Kidney tubule cell (primary cell): ENCODE data around the gene FIZ1.
A peak's percentile ranks its signal among the peaks of the same experiment; 100 is the strongest.

ENCODE experiments used
- DNase-seq: peaks from one replicate; pipeline ENCODE4 v3.0.0-alpha.2; 2018; ENCODE audit warnings: low spot score

FIZ1 gene

DNA sequence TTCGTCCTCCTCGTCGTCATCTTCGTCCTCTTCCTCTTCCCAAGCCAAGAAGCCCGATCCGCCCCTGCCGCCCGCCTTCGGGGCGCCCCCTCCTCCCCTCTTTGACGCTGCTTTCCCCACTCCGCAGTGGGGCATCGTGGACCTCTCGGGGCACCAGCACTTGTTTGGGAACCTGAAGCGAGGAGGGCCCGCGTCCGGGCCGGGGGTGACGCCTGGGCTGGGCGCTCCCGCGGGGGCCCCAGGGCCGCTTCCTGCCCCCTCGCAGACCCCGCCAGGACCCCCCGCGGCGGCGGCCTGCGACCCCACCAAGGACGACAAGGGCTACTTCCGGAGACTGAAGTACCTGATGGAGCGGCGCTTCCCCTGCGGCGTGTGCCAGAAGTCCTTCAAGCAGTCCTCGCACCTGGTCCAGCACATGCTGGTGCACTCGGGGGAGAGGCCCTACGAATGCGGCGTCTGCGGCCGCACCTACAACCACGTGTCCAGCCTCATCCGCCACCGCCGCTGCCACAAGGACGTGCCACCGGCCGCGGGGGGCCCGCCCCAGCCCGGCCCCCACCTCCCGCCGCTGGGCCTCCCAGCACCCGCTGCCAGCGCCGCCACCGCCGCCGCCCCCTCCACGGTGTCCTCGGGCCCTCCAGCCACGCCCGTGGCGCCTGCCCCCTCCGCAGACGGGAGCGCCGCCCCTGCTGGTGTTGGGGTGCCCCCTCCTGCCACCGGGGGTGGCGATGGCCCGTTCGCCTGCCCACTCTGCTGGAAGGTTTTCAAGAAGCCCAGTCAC is 14.8 kb upstream of the FIZ1 start:
- no peak for DNase-seq

DNA sequence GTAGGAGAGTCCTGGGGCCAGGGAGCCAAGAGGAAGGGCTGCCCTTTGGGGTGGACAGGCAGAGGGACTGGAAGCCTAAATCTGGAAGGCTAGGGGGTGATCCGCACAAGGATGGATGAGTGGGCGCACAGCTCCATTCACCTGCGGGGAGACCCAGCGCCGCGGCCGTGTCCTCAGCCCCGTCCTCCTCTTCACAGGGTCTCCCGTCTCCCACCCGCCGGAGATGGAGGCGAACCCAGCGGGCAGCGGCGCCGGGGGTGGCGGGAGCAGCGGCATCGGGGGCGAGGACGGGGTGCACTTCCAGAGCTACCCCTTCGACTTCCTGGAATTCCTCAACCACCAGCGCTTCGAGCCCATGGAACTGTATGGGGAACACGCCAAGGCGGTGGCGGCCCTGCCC is 14.1 kb upstream of the FIZ1 start:
- no peak for DNase-seq

DNA sequence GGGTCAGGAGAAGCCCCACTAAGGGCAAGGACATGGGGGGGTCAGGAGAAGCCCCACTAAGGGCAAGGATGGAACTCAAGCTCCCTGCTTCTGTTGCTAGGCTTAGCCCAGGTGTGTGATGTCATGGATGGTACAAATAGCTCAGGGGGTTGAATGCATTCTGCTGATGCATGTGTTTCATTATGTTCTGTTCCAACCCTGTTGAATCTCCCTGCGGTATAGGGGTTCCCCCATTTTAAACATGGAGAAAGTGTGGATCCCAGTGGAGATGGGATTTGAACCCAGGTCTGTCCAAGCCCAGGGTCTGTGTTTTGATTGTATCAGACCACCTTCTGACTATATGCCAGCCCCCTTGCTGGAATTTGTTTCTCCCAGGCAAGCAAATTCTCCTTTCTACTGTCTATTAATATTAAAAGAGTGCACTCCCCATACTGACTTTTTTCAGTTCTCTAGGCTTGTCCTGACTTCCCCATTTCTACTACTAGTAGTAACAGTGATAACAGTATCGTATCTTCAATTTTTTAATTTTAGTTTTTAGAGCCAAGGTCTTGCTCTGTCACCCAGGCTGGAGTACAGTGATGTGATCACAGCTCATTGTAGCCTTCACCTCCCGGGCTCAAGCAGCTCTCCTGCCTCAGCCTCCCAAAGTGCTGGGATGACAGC is 12.8 kb upstream of the FIZ1 start:
- no peak for DNase-seq

DNA sequence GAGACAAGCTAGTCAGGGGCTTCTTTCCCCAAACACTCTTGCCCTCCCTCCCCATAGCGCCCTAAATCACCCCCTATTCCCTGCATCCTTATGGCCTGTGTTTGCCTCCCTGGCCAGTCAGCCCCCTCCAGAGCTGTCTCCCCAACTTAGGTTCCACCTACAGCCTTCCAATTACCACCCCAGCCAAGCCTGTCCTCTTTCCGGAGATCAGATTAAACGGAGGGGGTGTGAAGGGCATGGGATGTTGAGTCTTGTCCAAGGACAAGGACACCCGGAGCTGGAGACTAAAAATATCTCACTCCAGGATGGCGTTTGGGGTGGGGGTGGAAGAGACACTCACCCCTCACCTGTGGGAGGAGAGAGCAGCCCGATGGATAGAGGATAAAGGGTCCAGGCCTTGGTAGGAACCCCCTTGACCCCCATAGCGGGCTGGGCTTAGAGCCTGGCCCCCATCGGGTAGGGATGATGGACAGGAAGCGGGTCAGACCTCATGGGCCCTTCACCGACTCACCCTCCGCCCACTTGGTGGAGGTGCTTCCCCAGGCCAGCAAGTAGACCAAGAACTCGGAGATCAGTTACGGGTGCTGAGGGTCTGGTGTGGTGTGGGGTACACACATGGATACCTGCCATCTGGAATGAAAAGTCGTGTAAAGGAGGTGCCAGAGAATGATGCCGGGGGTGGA is 12.1 kb upstream of the FIZ1 start:
- no peak for DNase-seq

DNA sequence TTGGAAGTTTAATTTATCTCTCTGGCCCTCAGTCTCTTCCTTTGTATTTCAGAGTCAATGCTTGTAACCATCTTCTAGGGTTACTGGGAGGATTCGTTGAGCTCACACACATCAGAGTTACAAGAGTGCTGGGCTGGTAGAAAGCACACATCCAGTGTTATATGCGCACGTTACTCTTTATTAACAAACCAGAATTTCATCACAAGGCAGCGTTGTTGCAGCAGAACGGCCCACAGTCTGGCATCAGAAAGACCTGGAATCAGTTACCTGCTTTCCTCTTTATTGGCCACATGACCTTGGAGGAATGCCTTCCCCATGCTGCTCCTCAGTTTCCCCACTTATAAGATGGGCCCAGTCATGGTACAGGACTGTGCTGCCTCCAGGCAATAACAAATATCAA is 10.0 kb upstream of the FIZ1 start:
- no peak for DNase-seq

DNA sequence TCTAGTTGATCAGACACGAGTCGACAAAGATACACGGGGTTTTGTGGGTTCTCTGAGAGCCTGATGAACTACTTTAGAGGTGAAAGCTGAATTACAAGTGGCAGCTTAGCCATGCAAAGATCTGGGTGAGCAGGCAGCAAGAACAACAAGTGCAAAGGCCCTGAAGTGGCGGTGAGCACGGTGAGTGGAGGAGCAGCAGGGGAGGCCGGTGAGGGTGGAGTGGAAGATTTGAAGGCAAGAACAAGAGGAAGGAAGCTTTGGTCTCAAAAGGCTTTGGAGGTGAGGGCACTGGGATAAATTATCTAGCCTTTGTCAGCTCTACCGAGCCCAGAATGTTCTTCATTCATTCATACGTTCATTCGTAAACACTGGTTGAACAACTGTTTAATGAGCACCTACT is 7.5 kb upstream of the FIZ1 start:
- DNase-seq, result no peak

DNA sequence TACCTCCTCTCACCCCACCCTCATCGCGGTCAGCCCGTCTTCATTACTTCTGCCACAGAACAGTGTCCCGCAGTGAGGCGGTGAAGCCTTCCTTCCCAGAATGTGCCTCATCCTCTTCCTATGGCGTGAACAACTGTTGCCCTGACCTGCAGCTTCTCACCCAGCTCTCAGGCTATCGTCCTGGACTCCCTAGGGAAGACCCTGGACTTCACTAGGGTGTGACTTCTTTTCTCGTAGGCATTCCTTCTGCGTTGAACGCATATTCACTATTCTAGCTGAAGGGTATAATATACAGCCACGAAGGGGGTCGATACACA is 7.1 kb upstream of the FIZ1 start:
- no peak for DNase-seq

DNA sequence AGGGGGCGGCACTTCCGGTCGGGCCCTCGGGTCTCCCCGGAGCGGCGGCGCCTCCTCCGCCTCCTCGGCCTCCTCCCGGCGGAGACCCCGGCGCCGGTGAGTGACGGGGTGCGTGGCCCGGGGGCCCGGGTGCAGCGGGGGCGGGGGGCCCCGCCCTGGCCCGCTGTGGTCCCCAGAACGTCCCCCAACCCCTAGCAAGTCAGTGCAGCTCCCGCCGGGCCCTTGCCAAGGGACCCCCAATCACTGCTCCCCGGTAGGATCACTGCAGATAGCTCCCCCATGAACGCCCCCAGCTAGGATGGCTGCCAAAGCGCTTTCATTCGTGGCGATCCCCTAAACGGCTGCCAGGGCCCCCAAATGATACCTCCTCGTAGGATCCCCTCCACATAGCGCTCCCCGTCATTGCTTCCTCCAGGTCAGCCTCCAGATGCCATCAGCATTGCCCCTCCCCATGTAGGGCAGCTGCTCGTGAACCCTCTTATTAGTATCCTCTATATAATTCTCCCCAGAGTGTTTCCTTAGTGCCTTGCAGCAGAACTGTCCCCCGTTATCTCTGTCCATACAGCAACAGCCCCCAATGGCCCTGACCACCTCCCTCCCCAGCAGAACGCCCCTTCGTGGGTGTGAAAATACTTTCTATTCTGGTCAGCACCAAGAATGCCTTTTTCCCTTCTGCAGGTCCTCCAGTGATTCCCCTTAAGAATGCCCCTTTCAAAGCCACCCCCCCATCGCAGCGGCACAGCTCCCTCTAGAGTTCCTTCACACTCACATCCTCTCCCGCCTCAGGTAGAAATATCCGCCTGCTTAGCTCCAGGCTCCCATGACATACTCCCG is 6.5 kb upstream of the FIZ1 start, which contains the start of gene ZNF865:
Gene ZNF865, plus strand, starts transcription at position 11 of the 834 bp plus-strand sequence. CDS start 7,972 bp downstream, outside the sequence.
- peak; percentile 88 for DNase-seq

DNA sequence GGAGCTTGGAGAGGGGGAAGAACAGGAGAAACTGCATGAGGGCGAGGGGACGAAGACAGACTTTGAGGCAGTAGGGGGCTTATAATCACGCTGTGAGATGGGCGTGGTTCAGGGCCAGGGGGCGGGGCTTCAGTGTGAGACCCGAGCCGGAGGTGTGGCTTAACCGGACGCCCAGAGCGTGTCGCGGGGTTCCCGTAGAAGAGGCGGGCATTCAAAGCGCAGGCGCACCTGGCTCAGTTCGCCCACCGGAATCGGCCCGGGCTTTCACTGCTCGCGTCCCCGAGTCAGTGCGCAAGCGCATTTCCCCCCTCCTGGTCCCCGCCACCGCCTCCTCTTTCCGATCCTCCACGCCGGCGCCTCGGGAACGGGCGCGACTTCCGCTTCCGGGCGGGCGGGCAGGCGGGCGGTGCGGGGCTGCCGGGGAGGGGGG is 5.9 kb upstream of the FIZ1 start:
- peak; percentile 96 for DNase-seq

DNA sequence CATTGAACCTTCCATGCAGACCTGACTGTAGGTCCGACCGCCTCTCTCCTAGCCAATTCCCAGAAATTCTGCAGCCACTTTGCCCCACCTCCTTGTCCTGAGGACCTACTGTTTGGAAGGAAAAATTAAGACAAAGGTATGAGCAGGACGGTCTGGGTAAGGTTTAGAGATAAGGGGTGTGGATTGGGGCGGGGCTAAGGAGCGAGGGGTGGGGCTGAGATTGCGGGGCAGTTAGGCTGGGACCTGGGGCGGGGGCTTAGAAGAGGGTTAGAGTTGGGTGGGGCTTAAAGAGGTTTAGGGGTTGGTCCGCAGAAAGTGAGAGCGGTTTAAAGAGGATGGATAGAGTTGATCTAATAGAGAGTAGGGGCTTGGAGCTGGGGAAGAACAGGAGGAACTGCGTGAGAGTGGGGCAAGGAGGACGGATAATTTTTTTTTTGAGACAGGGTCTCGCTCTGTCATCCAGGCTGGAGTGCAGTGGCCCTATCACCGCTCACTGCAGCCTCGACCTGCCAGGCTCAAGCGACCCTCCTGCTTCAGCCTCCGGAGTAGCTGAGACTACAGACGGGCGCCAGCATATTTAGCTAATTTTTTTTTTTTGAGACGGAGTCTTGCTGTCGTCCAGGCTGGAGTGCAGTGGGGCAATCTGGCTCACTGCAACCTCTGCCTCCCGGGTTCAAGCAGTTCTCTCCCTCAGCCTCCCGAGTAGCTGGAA is 4.4 kb upstream of the FIZ1 start:
- DNase-seq, result no peak

DNA sequence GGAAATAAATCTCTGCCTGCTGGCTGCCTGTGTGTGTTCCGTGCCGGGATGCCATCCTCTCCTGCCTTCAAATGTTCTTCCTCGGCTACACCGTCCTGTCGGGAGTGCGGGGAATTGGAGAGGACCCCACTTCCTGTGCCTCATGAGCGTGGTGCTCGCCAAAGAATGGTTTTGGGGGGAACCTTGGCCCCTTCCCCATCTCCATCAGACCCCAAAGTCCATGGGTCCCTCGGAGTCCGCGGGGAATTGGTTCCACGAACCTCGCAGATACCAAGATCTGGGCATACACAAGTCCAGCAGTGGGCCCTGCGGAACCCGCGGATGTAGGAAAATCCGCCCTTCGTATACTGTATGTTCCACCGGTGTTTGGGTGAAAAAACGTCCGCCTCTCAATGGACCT is 3.8 kb upstream of the FIZ1 start:
- no peak for DNase-seq

DNA sequence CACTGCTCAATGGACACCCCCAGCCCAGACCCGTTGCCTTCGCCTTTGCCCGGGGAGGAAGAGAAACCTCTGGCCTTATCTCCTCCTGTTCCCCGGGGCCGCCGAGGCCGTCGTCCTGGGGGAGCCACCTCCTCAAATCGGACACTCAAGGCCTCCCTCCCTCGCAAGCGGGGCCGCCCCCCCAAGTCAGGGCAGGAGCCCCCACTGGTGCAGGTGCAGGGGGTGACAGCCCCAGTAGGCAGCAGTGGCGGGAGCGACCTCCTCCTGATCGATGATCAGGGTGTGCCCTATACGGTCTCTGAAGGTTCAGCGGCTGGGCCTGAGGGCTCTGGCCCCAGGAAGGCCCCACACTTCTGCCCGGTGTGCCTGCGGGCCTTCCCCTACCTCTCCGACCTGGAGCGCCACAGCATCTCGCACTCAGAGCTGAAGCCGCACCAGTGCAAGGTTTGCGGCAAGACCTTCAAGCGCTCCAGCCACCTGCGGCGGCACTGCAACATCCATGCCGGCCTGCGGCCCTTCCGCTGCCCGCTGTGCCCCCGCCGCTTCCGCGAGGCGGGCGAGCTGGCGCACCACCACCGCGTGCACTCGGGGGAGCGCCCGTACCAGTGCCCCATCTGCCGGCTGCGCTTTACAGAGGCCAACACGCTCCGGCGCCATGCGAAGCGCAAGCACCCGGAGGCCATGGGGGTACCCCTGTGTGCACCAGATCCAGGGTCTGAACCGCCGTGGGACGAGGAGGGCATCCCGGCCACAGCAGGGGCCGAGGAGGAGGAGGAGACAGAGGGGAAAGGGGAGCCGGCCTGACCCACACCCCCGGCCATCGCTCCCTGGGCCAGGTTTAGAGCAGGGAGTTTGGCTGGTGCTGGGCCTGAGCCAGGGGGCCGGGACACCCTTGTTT is 3.0 kb upstream of the FIZ1 start:
- no peak for DNase-seq

DNA sequence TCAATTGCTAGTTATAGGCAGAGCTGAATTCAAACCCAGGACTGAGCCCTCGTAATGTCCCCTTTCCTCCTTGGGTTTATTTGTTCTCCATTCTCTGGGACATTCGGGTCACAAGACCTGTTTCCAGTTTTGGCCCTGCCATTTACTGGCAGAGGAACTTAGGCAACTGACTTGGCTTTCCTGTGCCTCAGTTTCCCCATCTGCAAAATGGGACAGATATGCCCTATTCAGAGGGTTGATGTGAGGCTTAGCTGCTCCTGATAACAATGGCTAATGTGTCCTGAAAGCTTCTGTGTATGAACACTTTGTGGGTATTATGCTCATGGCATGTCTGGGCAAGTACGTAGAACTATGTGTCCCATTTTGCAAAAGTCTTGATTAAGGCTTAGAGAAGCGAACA is 1.8 kb upstream of the FIZ1 start:
- no peak for DNase-seq

DNA sequence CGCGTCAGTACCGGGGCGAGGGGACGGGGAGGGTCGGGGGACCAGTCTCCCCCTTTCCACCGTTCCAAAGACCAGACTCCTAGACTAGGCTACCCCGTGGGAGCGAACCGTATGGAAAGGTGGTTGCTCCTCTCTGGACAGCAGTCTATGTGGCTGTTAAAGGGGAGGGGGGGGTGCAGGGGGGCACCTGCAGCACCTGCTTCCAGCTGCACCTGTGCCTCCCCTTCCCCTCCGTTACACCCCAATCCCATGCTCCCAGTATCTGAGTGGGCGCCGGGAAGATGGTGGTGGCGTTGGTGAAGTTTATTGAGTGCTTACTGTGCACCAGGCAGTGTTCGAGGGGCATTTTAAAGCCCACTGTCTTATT is 1.3 kb upstream of the FIZ1 start:
- DNase-seq, result no peak

DNA sequence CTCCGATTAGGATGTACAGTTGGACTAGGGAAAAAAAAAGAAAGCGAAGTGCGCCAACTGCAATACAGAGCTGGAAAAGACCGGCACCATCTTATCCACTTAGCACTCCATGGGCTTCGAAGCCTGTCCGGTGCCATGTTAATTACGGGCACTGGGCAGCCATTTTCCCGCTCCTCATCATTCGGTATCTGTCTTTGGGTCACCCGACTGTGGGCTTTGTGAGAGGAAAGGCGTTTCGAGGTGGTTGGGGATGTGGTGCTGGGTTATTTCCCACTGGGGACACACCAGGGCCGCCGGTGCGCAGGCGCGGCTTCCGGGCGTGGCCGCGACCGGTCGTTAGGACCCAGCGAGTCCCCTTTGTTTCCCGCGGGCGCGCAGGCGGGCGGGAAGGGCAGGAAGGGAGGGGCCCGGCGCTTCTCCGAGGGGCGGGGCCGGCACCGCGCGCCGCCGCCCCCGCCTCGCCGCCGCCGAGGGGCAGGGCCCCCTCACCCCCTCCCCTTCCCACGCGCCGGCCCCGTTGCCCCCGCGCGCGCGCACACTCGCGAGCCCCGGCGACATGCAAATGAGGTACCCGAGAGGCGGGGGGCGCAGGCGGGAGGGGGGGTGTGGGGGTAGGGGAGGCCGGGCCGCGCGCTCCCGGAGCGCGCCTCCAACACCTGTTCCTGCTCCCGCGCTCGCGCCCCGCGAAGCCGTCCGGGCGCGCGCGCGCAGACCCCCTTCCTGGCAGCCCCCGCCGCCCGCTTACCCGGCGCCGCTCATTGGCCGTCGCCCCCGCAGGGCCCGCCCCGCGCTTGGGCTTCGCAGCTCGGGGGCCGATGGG is 735 bp upstream of the FIZ1 start, which contains the start of gene ZNF524:
Gene ZNF524, plus strand, starts transcription at position 447 of the 820 bp plus-strand sequence. CDS start 1,825 bp downstream, outside the sequence.
- peak; percentile 91 for DNase-seq

DNA sequence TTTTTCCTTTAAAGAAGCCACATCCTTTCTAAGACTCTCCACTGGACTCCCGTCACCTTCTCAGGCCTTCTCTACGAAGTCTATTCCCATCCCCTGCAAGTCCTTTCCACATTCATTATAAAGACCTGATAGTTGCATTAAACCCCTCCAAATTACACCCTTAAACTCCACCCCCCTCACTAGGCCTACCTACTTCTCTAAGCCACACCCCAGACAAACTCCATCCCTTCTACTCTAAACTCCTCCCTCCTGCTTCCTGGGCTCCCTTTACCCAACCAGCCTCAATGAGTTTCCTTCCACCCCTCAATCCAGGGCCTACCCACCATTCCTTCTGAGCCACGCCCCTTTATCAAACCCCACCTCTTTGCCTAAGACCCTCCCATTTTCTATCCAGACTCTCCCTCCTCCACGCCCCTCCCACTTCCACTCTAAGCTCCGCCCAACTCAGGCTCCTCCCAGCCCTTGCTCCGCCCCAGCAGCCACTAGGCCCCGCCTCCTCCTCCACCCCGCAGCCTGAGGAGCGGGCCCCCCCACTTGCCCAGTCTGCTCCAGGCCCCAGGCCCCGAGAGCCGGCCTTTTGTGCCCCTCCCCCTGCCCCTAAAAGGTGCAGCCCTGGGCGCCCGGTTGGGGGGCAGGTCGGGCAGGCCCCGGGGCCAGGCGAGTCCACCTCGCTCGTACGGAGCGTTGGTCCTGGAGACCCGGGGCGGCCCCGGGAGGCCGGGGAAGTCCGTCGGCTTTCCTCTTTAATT is 424 bp downstream of the FIZ1 start:
- peak; percentile 95 for DNase-seq

DNA sequence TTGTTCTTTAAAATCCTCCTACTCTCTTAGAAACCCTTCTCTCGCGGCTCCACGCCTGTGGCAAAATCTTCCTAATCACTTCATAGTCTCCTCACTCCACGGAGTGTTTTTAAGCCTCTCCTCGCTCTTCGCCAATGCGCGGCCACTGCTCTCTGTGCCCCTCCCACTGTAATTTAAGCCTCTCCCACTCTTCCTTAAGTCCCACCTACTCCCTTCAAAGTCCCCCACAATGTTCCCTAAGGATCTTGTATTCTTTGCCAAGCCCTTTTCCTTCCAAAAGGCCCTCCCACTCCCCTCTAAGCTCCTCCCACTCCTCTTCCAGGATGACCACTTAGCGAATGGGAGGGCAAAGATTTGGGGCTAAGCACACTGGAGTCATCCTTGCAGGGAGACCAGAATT is 1.3 kb downstream of the FIZ1 start:
- no peak for DNase-seq

DNA sequence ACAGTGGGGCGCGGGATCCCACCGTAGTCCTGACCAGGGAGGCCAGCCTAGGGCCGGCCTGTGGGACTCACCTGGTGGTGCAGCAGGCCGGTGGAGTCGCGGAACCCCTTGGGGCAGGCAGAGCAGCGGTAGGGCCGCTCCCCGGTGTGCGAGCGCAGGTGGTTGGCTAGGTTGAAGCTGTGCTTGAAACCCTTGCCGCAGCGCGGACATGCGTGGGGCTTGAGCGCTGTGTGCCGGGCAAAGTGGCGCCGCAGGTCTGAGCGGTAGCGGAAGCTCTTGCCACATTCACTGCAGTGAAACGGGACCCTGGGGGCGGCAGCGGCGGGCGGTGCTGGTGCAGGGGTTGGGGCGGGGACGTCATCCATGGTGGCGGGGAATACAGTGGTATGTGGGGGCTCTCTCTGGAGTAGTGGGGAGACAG is 1.8 kb downstream of the FIZ1 start:
- no peak for DNase-seq

DNA sequence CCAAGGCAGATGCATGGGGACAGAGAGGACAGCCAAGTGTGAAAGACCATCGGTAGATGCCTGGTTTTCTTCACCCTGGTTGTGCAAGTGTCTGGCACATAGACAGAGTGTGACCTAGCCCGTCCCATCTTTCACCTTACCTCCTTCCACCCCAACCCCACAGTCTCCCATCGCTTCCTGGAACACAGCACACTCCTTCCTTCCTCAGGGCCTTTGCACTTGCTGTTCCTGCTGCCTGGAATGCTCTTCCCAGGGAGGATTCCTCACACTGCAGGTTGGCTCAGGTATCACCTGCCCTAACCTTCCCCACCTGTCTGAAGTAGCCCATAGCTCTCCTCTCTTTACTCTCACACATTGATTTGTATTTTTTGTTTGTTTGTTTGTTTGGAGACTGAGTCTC is 3.0 kb downstream of the FIZ1 start:
- no peak for DNase-seq
